GOT3 (cell line): ENCODE results near the gene NIPAL3.
"Not testable (repeated sequence)": the region's sequence is repeated elsewhere in the genome, so short reads cannot be mapped to it uniquely, and the experiment has no call there.

Experiments used
- DNase-seq: peaks from one replicate; lab custom pipeline; 2025; ENCODE audit warnings: mixed read lengths; lab: John Stamatoyannopoulos, UW

The NIPAL3 gene

GRCh38 chr1:24517898-24518297 is 102.3 kb downstream of the NIPAL3 start:
- DNase-seq: no peak

GRCh38 chr1:24520282-24520681 is 104.7 kb downstream of the NIPAL3 start:
- not testable (repeated sequence) for DNase-seq
